SK-N-SH (cell line): ENCODE results near the gene PRDX1.

Experiments used
- CHD2 ChIP-seq: fragments of 150-350 bp; IDR thresholded peaks from 2 replicates; pipeline ENCODE4 v1.6.1; 2018; ENCODE audit warnings: low read length; ENCODE audit not compliant: partially characterized antibody
- CTCF ChIP-seq: fragments of 200-600 bp; sonication (generic); IDR thresholded peaks from 2 replicates; pipeline ENCODE4 v1.6.1; 2017; ENCODE audit warnings: antibody characterized with exemption, mild to moderate bottlenecking, moderate library complexity
- FOXJ3 ChIP-seq: sonication (generic); formaldehyde crosslinking; IDR thresholded peaks from 2 replicates; pipeline ENCODE4 v1.5.1; 2020; ENCODE audit warnings: mild to moderate bottlenecking, missing genetic modification reagents
- NFIC ChIP-seq: IDR thresholded peaks from 2 replicates; pipeline ENCODE4 v1.4.0; 2012; ENCODE audit warnings: borderline replicate concordance
- PBX3 ChIP-seq: IDR thresholded peaks from 2 replicates; pipeline ENCODE4; 2012
- SIN3A ChIP-seq: IDR thresholded peaks from 2 replicates; pipeline ENCODE4 v1.6.1; 2012; ENCODE audit warnings: low read depth, mild to moderate bottlenecking, low read length, moderate library complexity, borderline replicate concordance
- SMC3 ChIP-seq: IDR thresholded peaks from 2 replicates; pipeline ENCODE4 v1.6.1; 2012; ENCODE audit warnings: low read depth, low read length, improper control_type of control experiment

GRCh38 chr1:45477646-45478045 is 44.0 kb downstream of the PRDX1 start:
- no peak for TF ChIP-seq FOXJ3 (CRISPR knock-in tag)
- TF ChIP-seq CHD2, result no peak
- TF ChIP-seq CTCF, result no peak
- TF ChIP-seq SIN3A, result no peak
- TF ChIP-seq SMC3, result no peak
- no peak for TF ChIP-seq NFIC
- no peak for TF ChIP-seq PBX3
